Measurements from ENCODE around the gene NDUFV3.

- TF ChIP-seq CTCF (IDR thresholded peaks at IDR 0.05 in 4 of 5, conservative IDR thresholded peaks at IDR 0.05 in 1 of 5) (no peak), POLR2A (IDR thresholded peaks at IDR 0.05) (no peak)
Measured at GRCh38 chr21:42913476-42913875, 20.4 kb downstream of the NDUFV3 start.
